Measurements from ENCODE around the gene USP11. TPM values are rescaled to one million over a fixed set of nuclear protein-coding genes. Genes with fewer than 3 reads are reported as not detected.

The USP11 gene
- total RNA-seq, 2 experiments from 2014 or later = 62.6 to 66.2 TPM

- Histone ChIP-seq H3K4me1 (ENCODE audit: insufficient read depth, low read length) (no peaks in the 10 kb centered on the region), H3K27me3 (ENCODE audit: control insufficient read depth in 1 of 2, insufficient read depth in 2 of 2, low read length in 2 of 2) (no peaks in the 10 kb centered on the region), H3K4me3 (ENCODE audit: low read length) (no peak overlapping the region), H3K9me3 (ENCODE audit: control insufficient read depth in 1 of 2, insufficient read depth in 1 of 2, low read length in 2 of 2) (no peaks in the 10 kb centered on the region), H3K27ac (ENCODE audit: low read depth in 1 of 2, low read length in 2 of 2) (no peak overlapping the region), H3K36me3 (ENCODE audit: insufficient read depth, low read length) (peaks cover 38% of the 10 kb centered on the region)
- H3K9me3 Mint-ChIP-seq = no peaks in the 10 kb centered on the region
- TF ChIP-seq, protein P1, sequence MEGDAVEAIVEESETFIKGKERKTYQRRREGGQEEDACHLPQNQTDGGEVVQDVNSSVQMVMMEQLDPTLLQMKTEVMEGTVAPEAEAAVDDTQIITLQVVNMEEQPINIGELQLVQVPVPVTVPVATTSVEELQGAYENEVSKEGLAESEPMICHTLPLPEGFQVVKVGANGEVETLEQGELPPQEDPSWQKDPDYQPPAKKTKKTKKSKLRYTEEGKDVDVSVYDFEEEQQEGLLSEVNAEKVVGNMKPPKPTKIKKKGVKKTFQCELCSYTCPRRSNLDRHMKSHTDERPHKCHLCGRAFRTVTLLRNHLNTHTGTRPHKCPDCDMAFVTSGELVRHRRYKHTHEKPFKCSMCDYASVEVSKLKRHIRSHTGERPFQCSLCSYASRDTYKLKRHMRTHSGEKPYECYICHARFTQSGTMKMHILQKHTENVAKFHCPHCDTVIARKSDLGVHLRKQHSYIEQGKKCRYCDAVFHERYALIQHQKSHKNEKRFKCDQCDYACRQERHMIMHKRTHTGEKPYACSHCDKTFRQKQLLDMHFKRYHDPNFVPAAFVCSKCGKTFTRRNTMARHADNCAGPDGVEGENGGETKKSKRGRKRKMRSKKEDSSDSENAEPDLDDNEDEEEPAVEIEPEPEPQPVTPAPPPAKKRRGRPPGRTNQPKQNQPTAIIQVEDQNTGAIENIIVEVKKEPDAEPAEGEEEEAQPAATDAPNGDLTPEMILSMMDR (IDR thresholded peaks at IDR 0.05) = no peak
- CTCF ChIA-PET = no interaction called here
- ATAC-seq (ENCODE audit: poor library complexity) = no peak
- H3K4me1 Mint-ChIP-seq (ENCODE audit: low read depth) = no peaks in the 10 kb centered on the region
- intact Hi-C loops (cut with DNase I, micrococcal nuclease) = no loop called here
- no peaks in the 10 kb centered on the region for H3K27me3 Mint-ChIP-seq
- no peak for DNase-seq
- no peak overlapping the region for H3K27ac Mint-ChIP-seq
- POLR2A ChIA-PET = no interaction called here
- no peak overlapping the region for H3K4me3 Mint-ChIP-seq
- H3K36me3 Mint-ChIP-seq (ENCODE audit: low read depth) = peaks cover 60% of the 10 kb centered on the region
These were observed 10.5 kb downstream of the USP11 start for GRCh38 chrX:47243351-47243750.

GRCh38 chrX:47244676-47245075 lies 11.9 kb downstream of the USP11 start:
- Mint-ChIP-seq H3K4me1 (ENCODE audit: low read depth) (no peaks in the 10 kb centered on the region), H3K4me3 (no peak overlapping the region), H3K27ac (no peak overlapping the region), H3K9me3 (no peaks in the 10 kb centered on the region), H3K36me3 (ENCODE audit: low read depth) (peaks cover 53% of the 10 kb centered on the region), H3K27me3 (no peaks in the 10 kb centered on the region)
- ChIA-PET POLR2A (no interaction called here), CTCF (interaction anchor here (0.7 kb wide), 1 partner anchor 279 kb away, joined by 3 read pairs; no protein-coding TSS in a partner anchor)
- no peaks in the 10 kb centered on the region for H3K27me3 ChIP-seq (ENCODE audit: control insufficient read depth in 1 of 2, insufficient read depth in 2 of 2, low read length in 2 of 2)
- intact Hi-C loops (cut with DNase I, micrococcal nuclease) = no loop called here
- ATAC-seq (ENCODE audit: poor library complexity) (no peak), DNase-seq (no peak)
- no peak overlapping the region for H3K4me3 ChIP-seq (ENCODE audit: low read length)
- H3K4me1 ChIP-seq (ENCODE audit: insufficient read depth, low read length) = no peaks in the 10 kb centered on the region
- peaks cover 38% of the 10 kb centered on the region for H3K36me3 ChIP-seq (ENCODE audit: insufficient read depth, low read length)
- no peak overlapping the region for H3K27ac ChIP-seq (ENCODE audit: low read depth in 1 of 2, low read length in 2 of 2)
- TF ChIP-seq, protein P1 (IDR thresholded peaks at IDR 0.05) = no peak
- H3K9me3 ChIP-seq (ENCODE audit: control insufficient read depth in 1 of 2, insufficient read depth in 1 of 2, low read length in 2 of 2) = no peaks in the 10 kb centered on the region

GRCh38 chrX:47245156-47245555 lies 12.3 kb downstream of the USP11 start:
- no peak overlapping the region for H3K27ac ChIP-seq (ENCODE audit: low read depth in 1 of 2, low read length in 2 of 2)
- no peak overlapping the region for H3K4me3 ChIP-seq (ENCODE audit: low read length)
- H3K27me3 Mint-ChIP-seq = no peaks in the 10 kb centered on the region
- peaks cover 36% of the 10 kb centered on the region for H3K36me3 ChIP-seq (ENCODE audit: insufficient read depth, low read length)
- H3K4me1 Mint-ChIP-seq (ENCODE audit: low read depth) = no peaks in the 10 kb centered on the region
- no peak for DNase-seq
- TF ChIP-seq, protein P1 (IDR thresholded peaks at IDR 0.05) = no peak
- CTCF ChIA-PET = no interaction called here
- no peaks in the 10 kb centered on the region for H3K9me3 Mint-ChIP-seq
- no peaks in the 10 kb centered on the region for H3K27me3 ChIP-seq (ENCODE audit: control insufficient read depth in 1 of 2, insufficient read depth in 2 of 2, low read length in 2 of 2)
- H3K27ac Mint-ChIP-seq = no peak overlapping the region
- H3K4me3 Mint-ChIP-seq = no peak overlapping the region
- H3K9me3 ChIP-seq (ENCODE audit: control insufficient read depth in 1 of 2, insufficient read depth in 1 of 2, low read length in 2 of 2) = no peaks in the 10 kb centered on the region
- intact Hi-C loops (cut with DNase I, micrococcal nuclease) = no loop called here
- H3K4me1 ChIP-seq (ENCODE audit: insufficient read depth, low read length) = no peaks in the 10 kb centered on the region
- POLR2A ChIA-PET = no interaction called here
- H3K36me3 Mint-ChIP-seq (ENCODE audit: low read depth) = peaks cover 48% of the 10 kb centered on the region
- ATAC-seq (ENCODE audit: poor library complexity) = no peak
